ENCODE data around the gene ATF6.
A peak's percentile ranks its signal among the peaks of the same experiment; 100 is the strongest.
"Not testable (repeated sequence)": the region's sequence is repeated elsewhere in the genome, so short reads cannot be mapped to it uniquely, and the experiment has no call there.

The ATF6 gene

GRCh38 chr1:161784968-161785367 lies 18.8 kb downstream of the ATF6 start:
- peak in 1 of 2 donors; percentile 10 for DNase-seq

- no peak for DNase-seq
These were observed 21.2 kb downstream of the ATF6 start for GRCh38 chr1:161787355-161787754.

- DNase-seq = no peak
These were observed 24.6 kb downstream of the ATF6 start for GRCh38 chr1:161790587-161791317.

- DNase-seq = no peak
These were observed 26.0 kb downstream of the ATF6 start for GRCh38 chr1:161791904-161792655.

- DNase-seq = peak in 1 of 2 donors; percentile 79
These were observed 26.6 kb downstream of the ATF6 start for GRCh38 chr1:161792740-161793139.

- DNase-seq = no peak
These were observed 33.7 kb downstream of the ATF6 start for GRCh38 chr1:161799792-161800191.

GRCh38 chr1:161801955-161802354 lies 35.8 kb downstream of the ATF6 start:
- no peak for DNase-seq

- DNase-seq = no peak
These were observed 37.1 kb downstream of the ATF6 start for GRCh38 chr1:161803181-161803580.

- DNase-seq = peak in 1 of 2 donors; percentile 2
These were observed 39.5 kb downstream of the ATF6 start for GRCh38 chr1:161805399-161806197.

- DNase-seq = not testable (repeated sequence)
These were observed 43.1 kb downstream of the ATF6 start for GRCh38 chr1:161809202-161809601.

- DNase-seq = not testable (repeated sequence)
These were observed 43.5 kb downstream of the ATF6 start for GRCh38 chr1:161809656-161810055.

- DNase-seq = no peak
These were observed 44.7 kb downstream of the ATF6 start for GRCh38 chr1:161810780-161811179.

GRCh38 chr1:161816201-161816600 lies 50.1 kb downstream of the ATF6 start:
- DNase-seq = no peak

- no peak for DNase-seq
These were observed 51.1 kb downstream of the ATF6 start for GRCh38 chr1:161817176-161817730.

- DNase-seq = no peak
These were observed 54.8 kb downstream of the ATF6 start for GRCh38 chr1:161820914-161821313.

GRCh38 chr1:161824618-161825017 lies 58.5 kb downstream of the ATF6 start:
- DNase-seq = no peak

GRCh38 chr1:161825831-161826230 lies 59.7 kb downstream of the ATF6 start:
- DNase-seq = no peak

GRCh38 chr1:161826478-161826877 lies 60.4 kb downstream of the ATF6 start:
- no peak for DNase-seq

GRCh38 chr1:161827786-161828185 lies 61.7 kb downstream of the ATF6 start:
- no peak for DNase-seq

- DNase-seq = not testable (repeated sequence)
These were observed 66.3 kb downstream of the ATF6 start for GRCh38 chr1:161832299-161832907.

- DNase-seq = no peak
These were observed 68.9 kb downstream of the ATF6 start for GRCh38 chr1:161834967-161835550.

GRCh38 chr1:161836018-161836417 lies 69.9 kb downstream of the ATF6 start:
- no peak for DNase-seq

Measured in hippocampal formation (tissue), 2 donors.